H1 (cell line): Measurements from ENCODE around the gene BIN1. TPM values are rescaled to one million over a fixed set of nuclear protein-coding genes. Genes with fewer than 3 reads are reported as not detected.

Experiments
- CTCF ChIA-PET: fragments of 300-600 bp; sonication (Branson Sonifier 250); formaldehyde crosslinking; loops from one replicate; lab custom pipeline; 2021; ENCODE audit not compliant: partially characterized antibody; lab: Charles Lee
- POLR2A ChIA-PET: fragments of 300-600 bp; sonication (Branson Sonifier 250); formaldehyde crosslinking; loops from one replicate; lab custom pipeline; 2021; ENCODE audit warnings: inconsistent platforms; ENCODE audit not compliant: partially characterized antibody; lab: Charles Lee
- DNase-seq, 2 experiments: peaks; one replicate each; pipeline versions ENCODE4 v3.0.0 to v3.0.0-alpha.2; 2010 to 2022; ENCODE audit warnings: low spot score in 2 of 2, low read depth in 1 of 2, mixed read lengths in 1 of 2
- FAIRE-seq: peaks from 2 replicates; lab custom pipeline; 2011; peaks lifted over from hg19 to GRCh38; lab: Jason Lieb, UNC
- H2AFZ ChIP-seq: 2 replicates; pipeline ENCODE4 v1.8.1; 2012; ENCODE audit warnings: low read length, inconsistent platforms
- H2AK5ac ChIP-seq: 2 replicates; pipeline ENCODE4 v1.6.1; 2013; ENCODE audit warnings: low read depth, low read length
- H2BK120ac ChIP-seq: replicated peaks from 2 replicates; pipeline ENCODE3; 2013; ENCODE audit warnings: low read depth, low read length, inconsistent platforms
- H2BK12ac ChIP-seq: 2 replicates; pipeline ENCODE4 v1.6.1; 2013; ENCODE audit warnings: low read depth, low read length
- H2BK15ac ChIP-seq: 2 replicates; pipeline ENCODE4 v1.6.1; 2013; ENCODE audit warnings: low read length
- H2BK20ac ChIP-seq: 2 replicates; pipeline ENCODE4 v1.6.1; 2013; ENCODE audit warnings: low read length
- H2BK5ac ChIP-seq: 2 replicates; pipeline ENCODE4 v1.6.1; 2013; ENCODE audit warnings: low read depth, low read length
- H3K14ac ChIP-seq: 2 replicates; pipeline ENCODE4 v1.6.1; 2013; ENCODE audit warnings: inconsistent platforms; ENCODE audit not compliant: insufficient read length
- H3K18ac ChIP-seq: 2 replicates; pipeline ENCODE4 v1.6.1; 2013; ENCODE audit warnings: low read length; ENCODE audit errors: extremely low read depth
- H3K23ac ChIP-seq: 2 replicates; pipeline ENCODE4 v1.6.1; 2013; ENCODE audit warnings: inconsistent platforms; ENCODE audit not compliant: insufficient read length
- H3K23me2 ChIP-seq: 2 replicates; pipeline ENCODE4 v1.6.1; 2013; ENCODE audit warnings: low read depth, low read length
- H3K27ac ChIP-seq: 2 replicates; pipeline ENCODE4 v1.6.1; 2011; ENCODE audit warnings: low read depth, low read length, inconsistent platforms
- H3K27me3 ChIP-seq, 4 experiments: replicated peaks in 1 of 4; 1 replicate in 1 of 4; 2 replicates in 3 of 4; pipeline versions ENCODE4 v1.6.1 to v1.8.1; 2011 to 2013; ENCODE audit warnings: low read length in 3 of 4, mild to moderate bottlenecking in 3 of 4, inconsistent platforms in 2 of 4, mixed read lengths in 2 of 4, moderate library complexity in 1 of 4; ENCODE audit not compliant: control insufficient read depth in 3 of 4, insufficient read depth in 3 of 4; ENCODE audit errors: extremely low read depth in 1 of 4
- H3K36me3 ChIP-seq, 4 experiments: 2 replicates each; pipeline versions ENCODE4 v1.6.1 to v1.8.1; 2011 to 2013; ENCODE audit warnings: mild to moderate bottlenecking in 4 of 4, low read length in 3 of 4, moderate library complexity in 2 of 4, control low read depth in 1 of 4, inconsistent platforms in 1 of 4; ENCODE audit not compliant: insufficient read depth in 4 of 4, control insufficient read depth in 2 of 4
- H3K4ac ChIP-seq: replicated peaks from 2 replicates; pipeline ENCODE3; 2013; ENCODE audit warnings: low read length, low read depth, mixed read lengths, inconsistent platforms; ENCODE audit not compliant: insufficient read length
- H3K4me1 ChIP-seq, 4 experiments: replicated peaks in 1 of 4; 1 replicate in 1 of 4; 2 replicates in 3 of 4; pipeline versions ENCODE4 v1.6.1 to v1.8.1; 2011 to 2013; ENCODE audit warnings: low read length in 3 of 4, inconsistent platforms in 2 of 4, mixed read lengths in 1 of 4; ENCODE audit not compliant: insufficient read depth in 4 of 4, control insufficient read depth in 3 of 4
- H3K4me2 ChIP-seq, 2 experiments: 2 replicates each; pipeline versions ENCODE4 v1.6.1 to v1.8.1; 2011 to 2013; ENCODE audit warnings: low read depth in 2 of 2, low read length in 2 of 2, control low read depth in 1 of 2, inconsistent platforms in 1 of 2, mild to moderate bottlenecking in 1 of 2; ENCODE audit not compliant: insufficient read depth in 1 of 2
- H3K4me3 ChIP-seq, 4 experiments: fragments of 200-600, 300-600 bp in 1 of 4; sonication (generic), shearing (Covaris generic), sonication (Bioruptor Twin) in 1 of 4; 2 replicates each; pipeline versions ENCODE4 v1.5.1 to v1.8.1; 2011 to 2016; ENCODE audit warnings: low read length in 4 of 4, low read depth in 3 of 4, control low read depth in 2 of 4, inconsistent platforms in 2 of 4, mild to moderate bottlenecking in 2 of 4, mixed read lengths in 1 of 4, moderate library complexity in 1 of 4; ENCODE audit not compliant: insufficient read depth in 2 of 4; ENCODE audit errors: extremely low read depth in 1 of 4
- H3K56ac ChIP-seq: replicated peaks from 2 replicates; pipeline ENCODE3; 2013; ENCODE audit warnings: low read depth, mild to moderate bottlenecking, mixed read lengths, low read length, inconsistent platforms; ENCODE audit not compliant: insufficient read length
- H3K79me1 ChIP-seq: 2 replicates; pipeline ENCODE4 v1.6.1; 2013; ENCODE audit warnings: low read depth, low read length, control low read depth
- H3K79me2 ChIP-seq, 2 experiments: 2 replicates each; pipeline versions ENCODE4 v1.6.1 to v1.8.1; 2012 to 2013; ENCODE audit warnings: low read length in 2 of 2, mild to moderate bottlenecking in 2 of 2, inconsistent platforms in 1 of 2; ENCODE audit not compliant: insufficient read depth in 2 of 2, control insufficient read depth in 1 of 2
- H3K9ac ChIP-seq, 4 experiments: replicated peaks in 1 of 4; 1 replicate in 1 of 4; 2 replicates in 3 of 4; pipeline versions ENCODE4 v1.6.1 to v1.8.1; 2011 to 2013; ENCODE audit warnings: low read depth in 3 of 4, low read length in 3 of 4, control low read depth in 2 of 4, mild to moderate bottlenecking in 2 of 4, moderate library complexity in 2 of 4, inconsistent platforms in 1 of 4; ENCODE audit errors: extremely low read depth in 1 of 4
- H3K9me3 ChIP-seq, 2 experiments: 2 replicates each; pipeline versions ENCODE4 v1.6.1 to v1.8.1; 2012 to 2013; ENCODE audit warnings: mild to moderate bottlenecking in 2 of 2, moderate library complexity in 2 of 2, control low read depth in 1 of 2, inconsistent platforms in 1 of 2, low read depth in 1 of 2, low read length in 1 of 2, mixed read lengths in 1 of 2; ENCODE audit not compliant: insufficient read depth in 2 of 2
- H4K20me1 ChIP-seq, 2 experiments: replicated peaks in 1 of 2; 2 replicates each; pipeline versions ENCODE3 to v1.8.1; 2011 to 2013; ENCODE audit warnings: inconsistent platforms in 2 of 2, low read length in 2 of 2, mild to moderate bottlenecking in 1 of 2; ENCODE audit not compliant: insufficient read depth in 2 of 2, control insufficient read depth in 1 of 2
- H4K5ac ChIP-seq: 2 replicates; pipeline ENCODE4 v1.6.1; 2013; ENCODE audit warnings: low read length, low read depth, mixed read lengths, inconsistent platforms; ENCODE audit not compliant: insufficient read length
- H4K8ac ChIP-seq: 2 replicates; pipeline ENCODE4 v1.8.0; 2013; ENCODE audit warnings: mild to moderate bottlenecking, moderate library complexity, low read length, inconsistent platforms; ENCODE audit not compliant: insufficient read depth; ENCODE audit errors: extremely low read depth
- H4K91ac ChIP-seq: replicated peaks from 2 replicates; pipeline ENCODE3; 2013; ENCODE audit warnings: low read length, mixed read lengths, inconsistent platforms; ENCODE audit not compliant: insufficient read length
- ASH2L ChIP-seq: fragments of 200-600, 300-600 bp; sonication (generic); IDR thresholded peaks from one replicate; pipeline ENCODE4 v1.7.1; 2017; ENCODE audit warnings: low read length
- HDAC2 ChIP-seq, 2 experiments: fragments of 300-600 bp in 1 of 2; sonication (generic) in 1 of 2; IDR thresholded peaks; 2 replicates each; pipeline ENCODE4 v1.6.1; 2011 to 2012; ENCODE audit warnings: low read depth in 2 of 2, low read length in 2 of 2, mild to moderate bottlenecking in 2 of 2, moderate library complexity in 2 of 2, borderline replicate concordance in 1 of 2, inconsistent platforms in 1 of 2
- WGBS, 2 experiments: shearing (Covaris generic) in 1 of 2; methylation state at CpG; one replicate each; pipeline versions ENCODE4 v1.1.6 to v1.1.7; 2013 to 2015; ENCODE audit warnings: low lambda C conversion rate in 2 of 2, mixed read lengths in 2 of 2, inconsistent platforms in 1 of 2, low coverage in 1 of 2, missing lambda C conversion rate in 1 of 2; ENCODE audit not compliant: insufficient replicate concordance in 2 of 2, insufficient coverage in 1 of 2, insufficient read length in 1 of 2; ENCODE audit errors: extremely low coverage in 1 of 2, missing lambda C conversion rate in 1 of 2; 5-methylcytosine and 5-hydroxymethylcytosine counted together
- long read RNA-seq, 2 experiments: library from RNA in 1 of 2; library from capped mRNA in 1 of 2; stranded (forward); transcript quantifications; one replicate each; pipeline ENCODE4 v2.0.0, GENCODE V29; 2021; ENCODE audit warnings: inconsistent platforms in 1 of 2
- polyA minus RNA-seq, 3 experiments: library from RNA; depleted of rRNA, polyadenylated mRNA; stranded (reverse); fragments of >200 nt; gene quantifications; 1 replicate in 2 of 3; 2 replicates in 1 of 3; pipeline ENCODE4 v1.2.3, GENCODE V29; 2011
- polyA plus RNA-seq, 7 experiments: library from polyadenylated mRNA; depleted of rRNA in 3 of 7; stranded (reverse) in 5 of 7; unstranded in 2 of 7; fragments of >200 nt in 5 of 7; fragments of 200-250 nt in 2 of 7; gene quantifications; 1 replicate in 5 of 7; 2 replicates in 1 of 7; 4 replicates in 1 of 7; pipeline versions ENCODE4 v1.2.1 to v1.2.3, GENCODE V29; 2011 to 2013; ENCODE audit warnings: missing spikeins in 2 of 7, mixed read lengths in 2 of 7
- total RNA-seq: library from RNA; stranded (reverse); fragmentation: NEBNext Ultra II Directional; extraction: Animal tissue kit (Norgen Biotek cat#: 25700); gene quantifications from 2 replicates; pipeline ENCODE4 v1.2.1, GENCODE V29; 2021
- TF ChIP-seq, protein P1 (sequence below): IDR thresholded peaks from 2 replicates; pipeline ENCODE4 v1.6.1; 2012; ENCODE audit warnings: low read length, inconsistent platforms

Gene BIN1, protein sequence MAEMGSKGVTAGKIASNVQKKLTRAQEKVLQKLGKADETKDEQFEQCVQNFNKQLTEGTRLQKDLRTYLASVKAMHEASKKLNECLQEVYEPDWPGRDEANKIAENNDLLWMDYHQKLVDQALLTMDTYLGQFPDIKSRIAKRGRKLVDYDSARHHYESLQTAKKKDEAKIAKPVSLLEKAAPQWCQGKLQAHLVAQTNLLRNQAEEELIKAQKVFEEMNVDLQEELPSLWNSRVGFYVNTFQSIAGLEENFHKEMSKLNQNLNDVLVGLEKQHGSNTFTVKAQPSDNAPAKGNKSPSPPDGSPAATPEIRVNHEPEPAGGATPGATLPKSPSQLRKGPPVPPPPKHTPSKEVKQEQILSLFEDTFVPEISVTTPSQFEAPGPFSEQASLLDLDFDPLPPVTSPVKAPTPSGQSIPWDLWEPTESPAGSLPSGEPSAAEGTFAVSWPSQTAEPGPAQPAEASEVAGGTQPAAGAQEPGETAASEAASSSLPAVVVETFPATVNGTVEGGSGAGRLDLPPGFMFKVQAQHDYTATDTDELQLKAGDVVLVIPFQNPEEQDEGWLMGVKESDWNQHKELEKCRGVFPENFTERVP
- 35.6 and 41.9 TPM in 2 replicates for total RNA-seq
- 23.6 and 35.1 TPM in 2 replicates for polyA plus RNA-seq (2011; rRNA removed)
- polyA plus RNA-seq (2011; cell fraction: cytosol; rRNA removed): 39.0 TPM
- 102 TPM for polyA plus RNA-seq (2011; cell fraction: nucleus; rRNA removed)
- 35.4 to 47.3 TPM (median 43.6 TPM) in 4 replicates for polyA plus RNA-seq (2012, experiment 1 of 2)
- polyA plus RNA-seq (2012, experiment 2 of 2): 30.3 TPM
- polyA plus RNA-seq (2013, experiment 1 of 2): 32.3 TPM
- polyA plus RNA-seq (2013, experiment 2 of 2): 31.5 TPM
- polyA minus RNA-seq (2011; rRNA and poly(A)+ RNA removed): 14.7 and 16.2 TPM in 2 replicates
- polyA minus RNA-seq (2011; cell fraction: cytosol; rRNA and poly(A)+ RNA removed): 14.2 TPM
- 19.4 TPM for polyA minus RNA-seq (2011; cell fraction: nucleus; rRNA and poly(A)+ RNA removed)
- long read RNA-seq, experiment 1, partial matches to known transcripts: 15 of 23 reads
- long read RNA-seq, experiment 1, other reads (novel, unspliced or antisense): 7 of 23 reads
- long read RNA-seq, experiment 2, partial matches to known transcripts: 2 of 2 reads
- long read RNA-seq, experiment 2, other reads (novel, unspliced or antisense): 0 of 2 reads

DNA sequence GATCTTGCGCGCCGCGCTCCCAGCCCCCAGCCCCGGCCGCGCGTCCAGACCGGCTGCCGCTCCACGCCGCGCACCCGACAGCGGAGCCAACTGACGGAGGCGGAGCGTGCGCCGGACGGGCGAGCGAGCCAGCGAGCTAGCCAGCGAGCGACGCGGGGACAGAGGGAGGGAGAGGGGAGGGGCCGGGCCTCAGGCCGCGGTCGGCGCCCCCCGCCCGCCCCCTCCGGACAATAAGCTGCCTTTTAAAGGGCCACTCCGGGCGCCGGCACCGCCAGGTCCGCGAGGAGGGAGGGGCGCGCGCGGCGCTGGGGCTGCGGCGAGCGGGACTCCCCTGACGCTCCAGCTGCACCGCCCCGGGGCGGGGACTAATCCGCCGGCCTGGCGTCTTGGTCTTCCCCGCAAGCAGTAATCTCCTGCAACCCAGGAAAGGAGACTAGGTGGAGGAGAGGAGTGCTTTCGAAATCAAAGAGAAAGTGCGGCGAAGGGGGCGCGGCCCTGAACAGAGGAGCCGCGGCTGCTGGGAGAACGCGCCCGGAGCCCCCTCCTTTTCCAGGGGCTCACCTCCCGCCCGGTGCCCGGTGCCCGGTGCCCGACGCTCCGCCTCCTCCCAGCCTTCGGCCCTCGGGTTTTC lies at the start of gene BIN1:
BIN1 (minus strand) TSS at position 164 of the 631 bp plus-strand sequence. CDS start 211 bp downstream, outside the sequence.
- H4K20me1 ChIP-seq: peaks cover 0 to 4% of the 10 kb centered on the region in 2 experiments
- DNase-seq (peak; percentile 70 to 90), FAIRE-seq (no peak)
- H3K27ac ChIP-seq: no peak within 1 kb of the TSS
- peak within 1 kb of the TSS; percentile 35; the same call in 1 of the 2 replicates for H4K8ac ChIP-seq
- 0 out of 2 replicates have a peak within 1 kb of the TSS, but pooled peaks have one; percentile 60 for H2BK12ac ChIP-seq
- peaks cover 2 to 32% of the 10 kb centered on the region in 2 experiments; a peak in 3 of 4 replicates for H3K79me2 ChIP-seq
- H3K4me3 ChIP-seq: peak within 1 kb of the TSS; percentile 65 to 85 (median 72)
- H3K14ac ChIP-seq: no peak within 1 kb of the TSS
- H3K23ac ChIP-seq: no peak within 1 kb of the TSS
- WGBS, 2 experiments: 1% methylated on average over 25 of the region's 77 CpGs; no CpG with 5 or more reads in 1 of the 2 experiments
- peak within 1 kb of the TSS; percentile 82 to 99 for H3K4me2 ChIP-seq
- H3K56ac ChIP-seq: peak within 1 kb of the TSS; percentile 48
- H2BK120ac ChIP-seq: no peak within 1 kb of the TSS
- no peak within 1 kb of the TSS; the same call in 1 of the 2 replicates for H2BK20ac ChIP-seq
- H4K91ac ChIP-seq: peak within 1 kb of the TSS; percentile 68
- H3K23me2 ChIP-seq: peaks cover 14% of the 10 kb centered on the region
- ChIA-PET POLR2A (interaction anchor here (1.0 to 3.2 kb wide), 4 partner anchors 8 to 20 kb away, joined by 3 to 12 read pairs (median 8); no protein-coding TSS in a partner anchor), CTCF (interaction anchor here (1.0 to 13.1 kb wide), 7 partner anchors 17 to 70 kb away, joined by 3 to 132 read pairs (median 4); no protein-coding TSS in a partner anchor)
- peak within 1 kb of the TSS; percentile 89 for H3K18ac ChIP-seq
- H3K36me3 ChIP-seq: no peaks in the 10 kb centered on the region
- no peak within 1 kb of the TSS for H2AK5ac ChIP-seq
- H2AFZ ChIP-seq: peak within 1 kb of the TSS; percentile 66; the same call in 1 of the 2 replicates
- no peaks in the 10 kb centered on the region for H3K9me3 ChIP-seq
- H4K5ac ChIP-seq: peak within 1 kb of the TSS; percentile 44
- H2BK15ac ChIP-seq: 0 out of 2 replicates have a peak within 1 kb of the TSS, but pooled peaks have one; percentile 81
- H3K79me1 ChIP-seq: peaks cover 11% of the 10 kb centered on the region
- peaks cover 6 to 21% (median 13%) of the 10 kb centered on the region in 4 experiments for H3K4me1 ChIP-seq
- peaks cover 0 to 7% (median 0%) of the 10 kb centered on the region in 4 experiments; a peak in 1 of 7 replicates for H3K27me3 ChIP-seq
- H2BK5ac ChIP-seq: peak within 1 kb of the TSS; percentile 56; the same call in 1 of the 2 replicates
- peak within 1 kb of the TSS; percentile 70 for H3K4ac ChIP-seq
- peak within 1 kb of the TSS; percentile 29 to 62 (median 38); a peak in 2 of 7 replicates for H3K9ac ChIP-seq
- TF ChIP-seq ASH2L (peak; percentile 61), HDAC2 (IDR thresholded peaks at IDR 0.05; ENCODE audit: borderline replicate concordance in 1 of 2, low read depth in 2 of 2, low read length in 2 of 2) (0 out of 4 replicates have a peak, but pooled peaks of 1 of the 2 experiments have one; percentile 58)
- TF ChIP-seq, protein P1, sequence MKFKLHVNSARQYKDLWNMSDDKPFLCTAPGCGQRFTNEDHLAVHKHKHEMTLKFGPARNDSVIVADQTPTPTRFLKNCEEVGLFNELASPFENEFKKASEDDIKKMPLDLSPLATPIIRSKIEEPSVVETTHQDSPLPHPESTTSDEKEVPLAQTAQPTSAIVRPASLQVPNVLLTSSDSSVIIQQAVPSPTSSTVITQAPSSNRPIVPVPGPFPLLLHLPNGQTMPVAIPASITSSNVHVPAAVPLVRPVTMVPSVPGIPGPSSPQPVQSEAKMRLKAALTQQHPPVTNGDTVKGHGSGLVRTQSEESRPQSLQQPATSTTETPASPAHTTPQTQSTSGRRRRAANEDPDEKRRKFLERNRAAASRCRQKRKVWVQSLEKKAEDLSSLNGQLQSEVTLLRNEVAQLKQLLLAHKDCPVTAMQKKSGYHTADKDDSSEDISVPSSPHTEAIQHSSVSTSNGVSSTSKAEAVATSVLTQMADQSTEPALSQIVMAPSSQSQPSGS: no peak
